GM13977 (cell line): Measurements from ENCODE around the gene MCM5.

Source experiments
- DNase-seq: peaks from one replicate; pipeline ENCODE4 v3.0.0; 2012; ENCODE audit warnings: low spot score
- in situ Hi-C: fragments of 300-500 bp; cut with MboI; formaldehyde crosslinking; loops from one replicate; pipeline ENCODE4 v1.12.0; 2022; ENCODE audit warnings: low sequenced_read_pairs, low pct_unique_long_range_greater_than_20kb, mixed read lengths, inconsistent platforms; ENCODE audit not compliant: unreplicated experiment
- TF ChIP-seq, protein P1 (sequence below): IDR thresholded peaks from 2 replicates; pipeline ENCODE4 v1.5.1; 2012; ENCODE audit warnings: mild to moderate bottlenecking, control low read depth; ENCODE audit not compliant: insufficient read depth; ENCODE audit errors: extremely low read depth, missing control alignments

Gene MCM5

DNA sequence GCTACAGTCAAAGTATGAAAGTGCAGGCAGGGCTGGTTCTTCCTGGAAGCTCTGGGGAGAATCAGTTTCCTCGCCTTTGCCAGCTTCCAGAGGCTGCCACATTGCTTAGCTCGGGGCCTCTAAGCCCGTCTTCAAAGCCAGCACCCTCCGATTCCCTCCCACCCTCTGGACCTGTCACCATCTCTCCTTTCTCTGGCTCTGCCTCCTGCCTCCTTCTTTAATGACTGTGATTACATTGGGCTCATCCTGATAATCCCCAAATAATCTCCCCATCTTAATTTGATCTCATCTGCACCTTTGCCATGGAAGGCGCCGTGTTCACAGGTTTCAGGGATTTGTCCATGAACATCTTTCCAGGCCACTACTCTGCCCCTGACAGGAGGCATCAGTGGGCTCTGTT is 42.5 kb downstream of the MCM5 start:
- in situ Hi-C loops = no loop called here
- TF ChIP-seq, protein P1, sequence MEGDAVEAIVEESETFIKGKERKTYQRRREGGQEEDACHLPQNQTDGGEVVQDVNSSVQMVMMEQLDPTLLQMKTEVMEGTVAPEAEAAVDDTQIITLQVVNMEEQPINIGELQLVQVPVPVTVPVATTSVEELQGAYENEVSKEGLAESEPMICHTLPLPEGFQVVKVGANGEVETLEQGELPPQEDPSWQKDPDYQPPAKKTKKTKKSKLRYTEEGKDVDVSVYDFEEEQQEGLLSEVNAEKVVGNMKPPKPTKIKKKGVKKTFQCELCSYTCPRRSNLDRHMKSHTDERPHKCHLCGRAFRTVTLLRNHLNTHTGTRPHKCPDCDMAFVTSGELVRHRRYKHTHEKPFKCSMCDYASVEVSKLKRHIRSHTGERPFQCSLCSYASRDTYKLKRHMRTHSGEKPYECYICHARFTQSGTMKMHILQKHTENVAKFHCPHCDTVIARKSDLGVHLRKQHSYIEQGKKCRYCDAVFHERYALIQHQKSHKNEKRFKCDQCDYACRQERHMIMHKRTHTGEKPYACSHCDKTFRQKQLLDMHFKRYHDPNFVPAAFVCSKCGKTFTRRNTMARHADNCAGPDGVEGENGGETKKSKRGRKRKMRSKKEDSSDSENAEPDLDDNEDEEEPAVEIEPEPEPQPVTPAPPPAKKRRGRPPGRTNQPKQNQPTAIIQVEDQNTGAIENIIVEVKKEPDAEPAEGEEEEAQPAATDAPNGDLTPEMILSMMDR = no peak
- DNase-seq = no peak

DNA sequence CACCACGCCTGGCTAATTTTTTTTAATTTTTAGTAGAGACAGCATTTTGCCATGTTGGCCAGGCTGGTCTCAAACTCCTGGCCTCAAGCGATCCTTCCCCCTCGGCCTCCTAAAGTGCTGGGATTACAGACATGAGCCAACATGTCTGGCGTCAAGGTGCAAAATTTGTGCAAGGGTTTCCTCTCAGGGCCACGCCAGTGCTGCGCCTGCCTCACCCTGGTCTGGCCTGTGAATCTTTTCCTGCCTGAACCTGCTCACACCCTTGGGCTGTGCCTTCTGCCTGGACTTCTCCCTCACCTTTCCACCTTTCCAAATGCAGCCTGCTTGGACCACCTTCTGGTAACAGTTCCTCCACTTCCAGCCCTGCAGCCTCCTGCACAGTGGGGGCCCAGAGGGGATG is 43.4 kb downstream of the MCM5 start:
- in situ Hi-C loops = no loop called here
- no peak for DNase-seq
- TF ChIP-seq, protein P1 = no peak

DNA sequence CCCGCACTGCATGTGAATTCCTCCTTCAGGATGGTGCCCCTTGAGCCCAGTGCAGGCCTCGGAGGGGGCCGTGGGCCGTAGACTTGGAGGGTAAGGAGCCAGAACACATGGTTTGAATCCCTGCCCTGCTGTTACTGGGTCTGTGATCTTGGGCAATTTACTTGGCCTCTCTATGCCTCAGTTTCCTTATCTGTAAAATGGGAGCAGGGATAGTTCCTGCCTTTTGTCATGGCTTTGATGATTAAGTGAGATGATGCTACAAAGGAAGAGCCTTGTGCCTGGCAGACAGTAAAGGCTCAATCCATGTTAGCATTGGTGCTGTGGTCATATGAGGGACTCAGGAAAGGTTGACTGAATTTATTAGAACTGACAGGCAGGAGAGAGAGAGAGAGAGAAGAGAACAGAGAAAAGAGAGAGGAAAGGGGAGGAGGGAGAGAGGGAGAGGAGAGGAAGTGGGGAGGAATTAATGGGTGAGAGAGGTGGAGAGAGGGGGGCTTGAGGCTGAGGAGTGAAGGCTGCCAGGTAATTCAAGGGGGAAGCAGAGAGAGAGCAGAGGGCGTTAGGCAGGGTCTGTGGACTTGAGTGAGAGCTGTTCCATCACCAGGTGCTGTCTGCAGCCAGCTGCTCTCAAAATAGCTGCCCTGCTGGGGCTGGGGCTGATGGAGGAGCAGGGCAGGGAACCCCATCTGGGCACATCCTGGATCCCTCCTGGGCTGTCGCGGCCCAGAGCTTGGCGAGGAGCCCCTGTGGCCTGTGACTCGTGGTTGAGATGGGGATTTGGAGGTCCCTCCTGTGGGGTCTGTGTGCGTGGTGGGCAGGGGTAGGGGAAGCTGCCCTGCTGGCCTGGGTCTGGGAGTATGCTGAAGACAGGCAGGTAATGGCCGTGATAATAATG is 44.1 kb downstream of the MCM5 start:
- DNase-seq = no peak
- in situ Hi-C loops = no loop called here
- TF ChIP-seq, protein P1 = no peak

DNA sequence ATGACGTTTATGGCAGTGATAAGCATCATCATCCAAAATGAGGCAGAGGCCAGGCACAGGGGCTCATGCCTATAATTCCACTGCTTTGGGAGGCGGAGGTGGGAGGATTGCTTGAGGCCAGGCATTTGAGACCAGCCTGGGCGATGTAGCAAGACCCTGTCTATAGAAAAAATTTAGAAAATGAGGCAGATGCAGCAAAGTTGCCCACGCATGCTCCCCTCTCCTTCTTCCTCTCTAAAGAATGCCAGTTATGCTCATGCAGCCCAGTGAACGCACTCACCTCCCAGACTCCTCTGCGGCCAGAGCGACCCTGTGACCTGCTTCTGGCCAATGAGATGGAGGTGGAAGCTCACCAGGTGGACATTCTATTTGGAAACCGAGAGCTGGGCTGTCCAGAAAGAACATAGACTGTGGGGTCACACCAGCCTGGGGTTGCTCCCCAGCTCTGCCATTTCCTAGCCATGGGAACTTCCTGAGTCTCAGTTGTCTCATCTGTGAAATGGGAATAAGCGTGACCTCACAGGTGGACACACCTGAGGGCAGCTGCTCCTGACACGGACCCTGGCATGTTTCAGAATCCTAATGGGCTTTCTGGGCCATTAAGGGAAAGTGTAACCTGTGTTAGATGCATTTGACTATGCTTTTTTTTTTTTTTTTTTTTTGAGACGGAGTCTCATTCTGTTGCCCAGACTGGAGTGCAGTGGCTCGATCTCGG is 44.9 kb downstream of the MCM5 start:
- DNase-seq = no peak
- in situ Hi-C loops = no loop called here
- TF ChIP-seq, protein P1 = no peak

DNA sequence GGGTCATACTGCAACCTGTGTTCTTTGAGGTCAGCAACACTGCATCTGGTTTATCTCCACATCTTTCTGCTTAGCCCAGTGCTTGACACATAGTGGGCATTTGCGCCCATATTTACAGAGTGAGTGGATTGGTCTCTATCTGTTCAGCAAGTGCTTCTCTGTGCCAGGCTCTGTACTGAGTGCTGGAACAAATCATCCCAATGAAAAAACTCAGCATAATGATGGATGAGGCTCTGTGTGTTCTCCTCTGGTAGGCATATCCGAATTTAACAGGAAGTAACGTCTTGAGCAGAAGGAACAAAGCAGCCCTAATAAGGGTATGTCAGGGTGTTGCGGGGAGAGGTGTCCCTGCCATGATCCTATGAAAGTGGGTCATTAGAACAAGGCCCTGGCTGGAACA is 46.0 kb downstream of the MCM5 start:
- TF ChIP-seq, protein P1 = no peak
- in situ Hi-C loops = no loop called here
- no peak for DNase-seq

DNA sequence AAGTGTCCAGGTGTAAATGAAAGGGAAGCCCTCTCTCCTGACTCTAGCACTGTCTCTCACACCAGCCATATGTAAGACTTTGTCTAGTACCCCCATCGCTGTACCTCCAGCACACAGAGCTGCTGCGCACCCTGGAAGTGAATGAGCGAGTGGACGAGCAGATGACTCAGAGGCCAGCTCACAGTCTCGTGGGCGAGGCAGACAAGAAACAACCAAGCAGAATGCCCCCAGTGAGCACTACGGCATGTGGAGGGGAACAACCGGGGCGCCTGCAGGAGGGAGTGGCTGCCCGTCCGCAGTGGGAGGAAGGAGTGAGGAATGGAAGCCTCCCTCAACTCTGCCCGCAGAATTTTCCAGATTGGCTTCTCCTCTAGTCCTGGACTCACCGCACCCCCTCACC is 46.4 kb downstream of the MCM5 start:
- TF ChIP-seq, protein P1 = no peak
- no peak for DNase-seq
- in situ Hi-C loops = no loop called here
